HepG2 (cell line): Measurements from ENCODE around the gene HECTD1. TPM values are rescaled to one million over a fixed set of nuclear protein-coding genes. Genes with fewer than 3 reads are reported as not detected.

Experiments
- CCDC6 ChIP-seq: sonication (generic); formaldehyde crosslinking; IDR thresholded peaks from 2 replicates; pipeline ENCODE4 v1.8.1; 2022; ENCODE audit warnings: mild to moderate bottlenecking, missing genetic modification reagents, moderate library complexity
- CEBPB ChIP-seq: IDR thresholded peaks from 2 replicates; pipeline ENCODE4 v1.6.1; 2011; ENCODE audit warnings: low read depth, low read length, improper control_type of control experiment, borderline replicate concordance
- ELF3 ChIP-seq: IDR thresholded peaks from 2 replicates; pipeline ENCODE4 v1.6.1; 2016; ENCODE audit warnings: missing genetic modification reagents, missing compliant biosample characterization
- ERF ChIP-seq: IDR thresholded peaks from 2 replicates; pipeline ENCODE4 v1.6.1; 2018; ENCODE audit warnings: missing biosample characterization, missing genetic modification reagents
- IRF9 ChIP-seq: sonication (generic); formaldehyde crosslinking; IDR thresholded peaks from 2 replicates; pipeline ENCODE4 v1.8.0; 2022; ENCODE audit warnings: missing genetic modification reagents, mild to moderate bottlenecking, borderline replicate concordance
- KAT8 ChIP-seq: IDR thresholded peaks from 2 replicates; pipeline ENCODE4 v1.6.1; 2016; ENCODE audit warnings: missing genetic modification reagents, missing compliant biosample characterization
- NFYC ChIP-seq: IDR thresholded peaks from 2 replicates; pipeline ENCODE4 v1.6.1; 2016; ENCODE audit warnings: missing genetic modification reagents, missing compliant biosample characterization
- NONO ChIP-seq, 2 experiments: fragments of 450-650 bp in 1 of 2; sonication (generic) in 1 of 2; formaldehyde crosslinking in 1 of 2; IDR thresholded peaks in 1 of 2; conservative IDR thresholded peaks in 1 of 2; 2 replicates each; pipeline versions ENCODE4 v1.6.1 to v1.8.0; 2017 to 2022; ENCODE audit warnings: mild to moderate bottlenecking in 1 of 2, missing genetic modification reagents in 1 of 2, moderate library complexity in 1 of 2
- PHF8 ChIP-seq: sonication (generic); formaldehyde crosslinking; IDR thresholded peaks from 2 replicates; pipeline ENCODE4 v1.5.0; 2020; ENCODE audit warnings: missing genetic modification reagents
- POLR2G ChIP-seq: fragments of 200-400 bp; formaldehyde crosslinking; IDR thresholded peaks from 2 replicates; pipeline ENCODE4 v1.6.1; 2018; ENCODE audit warnings: mild to moderate bottlenecking, low read depth, low read length, moderate library complexity
- RAD21 ChIP-seq: fragments of 450-650 bp; formaldehyde crosslinking; IDR thresholded peaks from 2 replicates; pipeline ENCODE4 v1.5.0; 2020; ENCODE audit warnings: mild to moderate bottlenecking
- SAP130 ChIP-seq: IDR thresholded peaks from 2 replicates; pipeline ENCODE4 v1.6.1; 2016; ENCODE audit warnings: low read depth
- SIX1 ChIP-seq: sonication (generic); formaldehyde crosslinking; IDR thresholded peaks from 2 replicates; pipeline ENCODE4 v1.4.0; 2020; ENCODE audit warnings: missing genetic modification reagents, borderline replicate concordance
- TBX3 ChIP-seq: fragments of 450-650 bp; IDR thresholded peaks from 2 replicates; pipeline ENCODE4 v1.6.1; 2017; ENCODE audit warnings: antibody characterized with exemption, mild to moderate bottlenecking, inconsistent platforms, borderline replicate concordance
- TCF7L2 ChIP-seq: IDR thresholded peaks from 2 replicates; pipeline ENCODE4 v1.6.1; 2011; ENCODE audit warnings: mild to moderate bottlenecking, low read depth, low read length, moderate library complexity
- ZNF24 ChIP-seq: fragments of 450-650 bp; IDR thresholded peaks from 2 replicates; pipeline ENCODE4 v1.6.1; 2017; ENCODE audit warnings: antibody characterized with exemption, mild to moderate bottlenecking
- ZNF260 ChIP-seq: sonication (generic); formaldehyde crosslinking; IDR thresholded peaks from 2 replicates; pipeline ENCODE4 v1.4.0; 2020; ENCODE audit warnings: missing genetic modification reagents, low read depth, mild to moderate bottlenecking, borderline replicate concordance
- ZNF30 ChIP-seq: sonication (generic); formaldehyde crosslinking; IDR thresholded peaks from 2 replicates; pipeline ENCODE4 v1.5.0; 2020; ENCODE audit warnings: mild to moderate bottlenecking, missing genetic modification reagents
- ZNF572 ChIP-seq: sonication (generic); formaldehyde crosslinking; IDR thresholded peaks from 2 replicates; pipeline ENCODE4 v1.5.1; 2020; ENCODE audit warnings: mild to moderate bottlenecking, missing genetic modification reagents
- ZNF597 ChIP-seq: sonication (generic); formaldehyde crosslinking; IDR thresholded peaks from 2 replicates; pipeline ENCODE4 v1.5.0; 2020; ENCODE audit warnings: missing genetic modification reagents
- ZNF770 ChIP-seq: sonication (generic); formaldehyde crosslinking; IDR thresholded peaks from 2 replicates; pipeline ENCODE4 v1.5.0; 2020; ENCODE audit warnings: mild to moderate bottlenecking, missing genetic modification reagents
- ZNF772 ChIP-seq: sonication (generic); formaldehyde crosslinking; IDR thresholded peaks from 2 replicates; pipeline ENCODE4 v1.5.0; 2020; ENCODE audit warnings: mild to moderate bottlenecking, missing genetic modification reagents
- ZNF878 ChIP-seq: sonication (generic); formaldehyde crosslinking; IDR thresholded peaks from 2 replicates; pipeline ENCODE4 v1.8.1; 2023; ENCODE audit warnings: mild to moderate bottlenecking, missing genetic modification reagents, moderate library complexity
- ZUFSP ChIP-seq: sonication (generic); formaldehyde crosslinking; IDR thresholded peaks from 2 replicates; pipeline ENCODE4 v1.9.0; 2021; ENCODE audit warnings: missing genetic modification reagents, mild to moderate bottlenecking, borderline replicate concordance
- polyA plus RNA-seq, 8 experiments: library from polyadenylated mRNA; depleted of rRNA in 3 of 8; stranded (reverse) in 7 of 8; unstranded in 1 of 8; fragments of >200 nt; fragmentation: Illumina TruSeq in 4 of 8; extraction: Trizol in 4 of 8; gene quantifications; 2 replicates each; pipeline versions ENCODE4 v1.2.1 to v1.2.3, GENCODE V29; 2011 to 2016; ENCODE audit warnings: low read depth in 4 of 8, missing spikeins in 1 of 8, mixed read lengths in 1 of 8; ENCODE audit not compliant: insufficient read depth in 1 of 8
- total RNA-seq, 5 experiments: library from RNA; depleted of rRNA; stranded (reverse); fragments of >200 nt; fragmentation: Illumina TruSeq; extraction: Trizol; gene quantifications; 2 replicates each; pipeline ENCODE4 v1.2.3, GENCODE V29; 2016; ENCODE audit warnings: low read depth in 1 of 5

HECTD1 gene
- total and polyA plus RNA-seq, 2 of the 13 experiments (the other 11 are each of a cell fraction or from before 2014, with no cell fraction given) = 312 to 560 TPM

GRCh38 chr14:31205681-31206535, 1.7 kb downstream of the HECTD1 start (continued):
- TF ChIP-seq TBX3 (0 out of 2 replicates have a peak, but pooled peaks have one; percentile 64), ZNF597 (CRISPR knock-in tag) (no peak), ELF3 (CRISPR knock-in tag) (peak; percentile 85), ZNF772 (CRISPR knock-in tag) (0 out of 2 replicates have a peak, but pooled peaks have one; percentile 46), POLR2G (peak; percentile 74), TCF7L2 (peak; percentile 91), ZNF878 (CRISPR knock-in tag) (peak; percentile 4; the same call in 1 of the 2 replicates), IRF9 (CRISPR knock-in tag) (no peak), CCDC6 (CRISPR knock-in tag) (no peak), ZNF30 (no peak), ERF (peak; percentile 97), ZNF260 (CRISPR knock-in tag) (no peak), ZNF24 (peak; percentile 46; the same call in 1 of the 2 replicates), KAT8 (peak; percentile 81), ZUFSP (CRISPR knock-in tag) (no peak), SAP130 (peak; percentile 100), ZNF770 (no peak), CEBPB (peak; percentile 11; the same call in 1 of the 2 replicates), SIX1 (CRISPR knock-in tag) (peak; percentile 92; the same call in 1 of the 2 replicates), RAD21 (peak; percentile 13; the same call in 1 of the 2 replicates), ZNF572 (CRISPR knock-in tag) (no peak), PHF8 (CRISPR knock-in tag) (peak; percentile 60), NFYC (CRISPR knock-in tag) (peak; percentile 42; the same call in 1 of the 2 replicates), NONO (IDR thresholded peaks at IDR 0.05) (no peak), NONO (CRISPR knock-in tag; conservative IDR thresholded peaks at IDR 0.05) (no peak)
